Ovary (tissue), 3 donors: ENCODE results near the gene TMEM86B.

Experiments used
- CTCF ChIP-seq, 3 donors: fragments of 450-650 bp in 2 of 3; fragments of 200-600 bp in 1 of 3; IDR thresholded peaks; one replicate each; pipeline versions ENCODE4 v1.5.1 to v1.8.0; 2016 to 2022; ENCODE audit warnings: antibody characterized with exemption in 3 of 3, mild to moderate bottlenecking in 1 of 3
- POLR2A ChIP-seq: fragments of 450-650 bp; IDR thresholded peaks from one replicate; pipeline ENCODE4 v1.6.1; 2017; ENCODE audit warnings: antibody characterized with exemption, mild to moderate bottlenecking, moderate library complexity
- donor health status: DM: no; HTN: no; CAD: no.

GRCh38 chr19:55232986-55233385, 4.4 kb upstream of the TMEM86B start:
- TF ChIP-seq CTCF (IDR thresholded peaks at IDR 0.05) (no peak), POLR2A (no peak)
